PC-3 (cell line): Measurements from ENCODE around the gene RABGAP1. TPM values are rescaled to one million over a fixed set of nuclear protein-coding genes. Genes with fewer than 3 reads are reported as not detected.

Experiments used
- ATAC-seq: fragments of 200-7000 bp; cut with Tn5 transposase; 2 replicates; pipeline ENCODE4 v1.9.1; 2020; ENCODE audit warnings: mild to moderate bottlenecking, moderate library complexity
- BruUV-seq: library from RNA; stranded (reverse); fragments of 400-500 nt; replicated peaks from 2 replicates; lab custom pipeline; 2021; lab: Mats Ljungman, UMichigan
- CTCF ChIA-PET: fragments of 300-600 bp; sonication (Branson Sonifier 250); formaldehyde crosslinking; loops from one replicate; lab custom pipeline; 2022; ENCODE audit warnings: antibody characterized with exemption; lab: Charles Lee
- POLR2A ChIA-PET: fragments of 300-600 bp; sonication (Branson Sonifier 250); formaldehyde crosslinking; loops from one replicate; lab custom pipeline; 2022; ENCODE audit warnings: antibody characterized with exemption; ENCODE audit not compliant: unreplicated experiment; lab: Charles Lee
- DNase-seq: peaks from one replicate; pipeline ENCODE4 v3.0.0-alpha.2; 2015
- H2AFZ ChIP-seq: fragments of 300-600 bp; sonication (generic); 2 replicates; pipeline ENCODE4 v1.6.0; 2016; ENCODE audit warnings: antibody characterized with exemption, low read length
- H3F3A ChIP-seq: fragments of 300-600 bp; sonication (generic); one replicate; pipeline ENCODE4 v1.6.0; 2017; ENCODE audit warnings: antibody characterized with exemption, low read length, control low read depth, mild to moderate bottlenecking; ENCODE audit not compliant: unreplicated experiment
- H3K27ac ChIP-seq: fragments of 300-600 bp; sonication (generic); 2 replicates; pipeline ENCODE4 v1.5.1; 2016; ENCODE audit warnings: mild to moderate bottlenecking, low read length
- H3K27me3 ChIP-seq: fragments of 300-600 bp; sonication (generic); 2 replicates; pipeline ENCODE4 v1.6.1; 2016; ENCODE audit warnings: low read length, mixed read lengths
- H3K36me3 ChIP-seq: fragments of 300-600 bp; sonication (generic); 2 replicates; pipeline ENCODE4 v1.6.1; 2016; ENCODE audit warnings: low read depth, mixed run types, low read length, mixed read lengths
- H3K4me1 ChIP-seq: fragments of 300-600 bp; sonication (generic); 2 replicates; pipeline ENCODE4 v1.5.1; 2016; ENCODE audit warnings: low read length; ENCODE audit not compliant: insufficient read depth
- H3K4me2 ChIP-seq: fragments of 300-600 bp; sonication (generic); 2 replicates; pipeline ENCODE4 v1.6.0; 2016; ENCODE audit warnings: low read length
- H3K4me3 ChIP-seq: fragments of 300-600 bp; sonication (generic); 2 replicates; pipeline ENCODE4 v1.5.1; 2016; ENCODE audit warnings: mild to moderate bottlenecking, low read length, mixed read lengths
- H3K79me2 ChIP-seq: fragments of 300-600 bp; sonication (generic); 2 replicates; pipeline ENCODE4 v1.6.1; 2017; ENCODE audit warnings: low read length, mixed read lengths
- H3K9ac ChIP-seq: fragments of 300-600 bp; sonication (generic); 2 replicates; pipeline ENCODE4 v1.6.0; 2016; ENCODE audit warnings: mild to moderate bottlenecking, low read length
- H3K9me2 ChIP-seq: fragments of 300-600 bp; sonication (generic); replicated peaks from 2 replicates; pipeline ENCODE4 v1.6.1; 2016; ENCODE audit warnings: mixed run types, low read length, mixed read lengths
- H3K9me3 ChIP-seq: fragments of 300-600 bp; sonication (generic); 2 replicates; pipeline ENCODE4 v1.6.1; 2016; ENCODE audit warnings: low read length, mixed read lengths
- H4K20me1 ChIP-seq: fragments of 300-600 bp; sonication (generic); 2 replicates; pipeline ENCODE4 v1.6.1; 2016; ENCODE audit warnings: low read length, mixed read lengths
- EZH2 ChIP-seq: fragments of 300-600 bp; sonication (generic); IDR thresholded peaks from one replicate; pipeline ENCODE4 v1.6.1; 2017; ENCODE audit warnings: antibody characterized with exemption, mild to moderate bottlenecking, low read length; ENCODE audit not compliant: unreplicated experiment
- EZH2phosphoT487 ChIP-seq: fragments of 300-600 bp; sonication (generic); IDR thresholded peaks from 2 replicates; pipeline ENCODE4 v1.6.1; 2018; ENCODE audit warnings: mild to moderate bottlenecking, antibody characterized with exemption, low read length, borderline replicate concordance
- intact Hi-C: fragments of 100-400 bp; cut with micrococcal nuclease; formaldehyde crosslinking; loops from 2 replicates; pipeline ENCODE4 v1.9.0; 2023
- total RNA-seq: library from RNA; depleted of rRNA; stranded (reverse); fragments of >200 nt; gene quantifications from 2 replicates; pipeline ENCODE4 v1.2.3, GENCODE V29; 2014
- TF ChIP-seq, protein P1 (sequence below): fragments of 300-600 bp; sonication (generic); conservative IDR thresholded peaks from 2 replicates; pipeline ENCODE4 v1.5.1; 2017; ENCODE audit warnings: antibody characterized with exemption, low read depth, mild to moderate bottlenecking, low read length

Gene RABGAP1
- total RNA-seq, 1 experiment from 2014 or later: 16.5 TPM

DNA sequence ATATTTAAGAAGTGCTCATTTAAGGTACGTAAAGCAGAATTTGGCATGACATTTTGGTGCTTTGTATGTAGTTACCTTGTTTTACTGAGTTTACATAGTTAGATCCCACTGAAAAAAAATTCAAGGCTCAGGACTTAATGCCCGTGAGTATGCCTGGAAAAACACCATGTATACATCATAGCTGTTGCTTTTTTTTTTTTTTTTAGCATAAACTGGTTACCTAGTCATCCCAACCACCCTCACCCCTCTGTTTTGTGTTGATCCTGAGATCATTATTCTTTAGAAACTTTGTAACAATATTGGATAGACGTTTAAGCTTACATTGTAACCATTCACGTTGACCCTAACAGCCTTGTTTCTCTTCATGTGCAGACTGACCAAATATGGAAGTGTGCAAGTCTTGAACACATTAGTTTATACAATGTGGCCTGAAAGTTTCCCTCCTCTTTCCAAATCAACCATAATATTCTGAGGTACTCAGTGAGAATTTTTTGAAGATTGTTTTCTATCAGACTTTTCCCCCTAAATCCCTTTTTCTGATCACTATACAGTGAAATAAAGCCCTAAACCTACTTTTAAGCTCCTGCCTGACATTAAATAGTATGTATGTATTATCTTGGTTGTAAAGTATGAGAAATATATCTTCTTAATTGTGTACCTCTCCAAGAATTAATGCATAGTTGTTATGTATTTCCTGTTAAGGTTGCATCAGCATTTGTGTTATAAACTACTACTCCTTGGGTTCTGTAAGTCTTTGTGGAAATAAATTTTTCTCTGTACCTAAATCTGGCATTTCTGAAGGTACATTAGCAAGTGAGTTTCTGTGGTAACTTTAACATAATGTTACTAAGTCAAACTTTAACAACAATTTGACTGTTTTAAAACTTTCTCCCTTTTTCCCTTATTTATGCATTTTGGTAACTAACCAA lies 4.4 kb downstream of the RABGAP1 start:
- POLR2A ChIA-PET: no interaction called here
- Histone ChIP-seq H3K9ac (no peak overlapping the region), H3K4me2 (no peak overlapping the region), H3K9me3 (no peaks in the 10 kb centered on the region), H3F3A (no peaks in the 10 kb centered on the region), H3K4me1 (peaks cover 19% of the 10 kb centered on the region), H3K79me2 (peaks cover 93% of the 10 kb centered on the region), H3K36me3 (no peaks in the 10 kb centered on the region), H3K27me3 (no peaks in the 10 kb centered on the region), H3K4me3 (no peak overlapping the region), H2AFZ (no peak overlapping the region), H3K27ac (no peak overlapping the region), H4K20me1 (no peaks in the 10 kb centered on the region; the same call in 1 of the 2 replicates), H3K9me2 (no peaks in the 10 kb centered on the region)
- CTCF ChIA-PET: no interaction called here
- ATAC-seq (no peak), DNase-seq (no peak)
- intact Hi-C loops: no loop called here
- TF ChIP-seq, protein P1, sequence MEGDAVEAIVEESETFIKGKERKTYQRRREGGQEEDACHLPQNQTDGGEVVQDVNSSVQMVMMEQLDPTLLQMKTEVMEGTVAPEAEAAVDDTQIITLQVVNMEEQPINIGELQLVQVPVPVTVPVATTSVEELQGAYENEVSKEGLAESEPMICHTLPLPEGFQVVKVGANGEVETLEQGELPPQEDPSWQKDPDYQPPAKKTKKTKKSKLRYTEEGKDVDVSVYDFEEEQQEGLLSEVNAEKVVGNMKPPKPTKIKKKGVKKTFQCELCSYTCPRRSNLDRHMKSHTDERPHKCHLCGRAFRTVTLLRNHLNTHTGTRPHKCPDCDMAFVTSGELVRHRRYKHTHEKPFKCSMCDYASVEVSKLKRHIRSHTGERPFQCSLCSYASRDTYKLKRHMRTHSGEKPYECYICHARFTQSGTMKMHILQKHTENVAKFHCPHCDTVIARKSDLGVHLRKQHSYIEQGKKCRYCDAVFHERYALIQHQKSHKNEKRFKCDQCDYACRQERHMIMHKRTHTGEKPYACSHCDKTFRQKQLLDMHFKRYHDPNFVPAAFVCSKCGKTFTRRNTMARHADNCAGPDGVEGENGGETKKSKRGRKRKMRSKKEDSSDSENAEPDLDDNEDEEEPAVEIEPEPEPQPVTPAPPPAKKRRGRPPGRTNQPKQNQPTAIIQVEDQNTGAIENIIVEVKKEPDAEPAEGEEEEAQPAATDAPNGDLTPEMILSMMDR: no peak
- no peak for TF ChIP-seq EZH2phosphoT487
- no peak for TF ChIP-seq EZH2
- no TSS peak for BruUV-seq

DNA sequence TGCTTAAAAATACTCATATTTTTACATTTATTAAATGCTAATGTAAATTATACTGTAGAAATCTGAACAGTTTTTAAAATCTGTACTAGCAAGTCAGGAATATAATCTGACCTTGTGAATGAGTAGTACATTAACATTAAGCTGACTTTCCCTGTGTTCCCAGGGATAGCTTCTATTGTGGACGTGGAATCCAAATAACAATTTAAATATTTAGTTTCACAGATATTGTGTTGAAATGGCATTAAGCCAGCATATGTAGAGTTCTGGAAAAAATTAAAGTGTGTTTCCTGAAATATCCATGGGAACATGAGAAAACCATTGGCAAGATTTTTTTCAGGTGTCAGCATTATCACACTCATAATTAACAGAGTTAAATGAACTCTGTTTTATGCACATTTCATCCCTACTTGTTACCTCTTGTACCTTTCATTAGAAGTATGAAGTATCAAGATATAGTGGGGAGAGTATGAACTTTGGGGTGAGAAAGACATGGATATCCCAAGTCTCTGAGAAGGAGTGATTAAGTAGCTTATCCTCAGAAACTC lies 5.7 kb downstream of the RABGAP1 start:
- no TSS peak for BruUV-seq
- Histone ChIP-seq H3K79me2 (peaks cover 100% of the 10 kb centered on the region), H3K9ac (no peak overlapping the region), H3K4me3 (no peak overlapping the region), H3K9me2 (no peaks in the 10 kb centered on the region), H2AFZ (no peak overlapping the region), H3F3A (no peaks in the 10 kb centered on the region), H3K4me1 (peaks cover 19% of the 10 kb centered on the region), H3K27me3 (no peaks in the 10 kb centered on the region), H3K4me2 (peak overlapping the region; percentile 74; the same call in 1 of the 2 replicates), H3K27ac (peak overlapping the region; percentile 81), H3K36me3 (no peaks in the 10 kb centered on the region), H4K20me1 (no peaks in the 10 kb centered on the region; the same call in 1 of the 2 replicates), H3K9me3 (no peaks in the 10 kb centered on the region)
- DNase-seq (no peak), ATAC-seq (no peak)
- CTCF ChIA-PET: no interaction called here
- TF ChIP-seq, protein P1: no peak
- TF ChIP-seq EZH2phosphoT487 (no peak), EZH2 (no peak)
- intact Hi-C loops: no loop called here
- POLR2A ChIA-PET: no interaction called here
